ENCODE measurements around the gene PTPRD.

Gene PTPRD

GRCh38 chr9:8266861-8267260 lies 2345.9 kb downstream of the PTPRD start:
- no peak overlapping the region for H3K9ac ChIP-seq (ENCODE audit: low read length)
- no peaks in the 10 kb centered on the region for H3K9me3 ChIP-seq (ENCODE audit: control insufficient read depth, low read depth, low read length)
- H3K4me1 ChIP-seq (ENCODE audit: control insufficient read depth, low read depth, low read length): peaks cover 9% of the 10 kb centered on the region
- H3K4me3 ChIP-seq (ENCODE audit: low read length): no peak overlapping the region
- H3K27me3 ChIP-seq (ENCODE audit: control insufficient read depth, insufficient read depth, low read length): no peaks in the 10 kb centered on the region
- H3K27ac ChIP-seq (ENCODE audit: low read length): no peak overlapping the region
- H3K36me3 ChIP-seq (ENCODE audit: control insufficient read depth, low read depth, low read length): no peaks in the 10 kb centered on the region

- no peaks in the 10 kb centered on the region for H3K27me3 ChIP-seq (ENCODE audit: control insufficient read depth, insufficient read depth, low read length)
- no peaks in the 10 kb centered on the region for H3K9me3 ChIP-seq (ENCODE audit: control insufficient read depth, low read depth, low read length)
- H3K27ac ChIP-seq (ENCODE audit: low read length): no peak overlapping the region
- no peak overlapping the region for H3K9ac ChIP-seq (ENCODE audit: low read length)
- H3K4me1 ChIP-seq (ENCODE audit: control insufficient read depth, low read depth, low read length): peaks cover 9% of the 10 kb centered on the region
- H3K36me3 ChIP-seq (ENCODE audit: control insufficient read depth, low read depth, low read length): no peaks in the 10 kb centered on the region
- H3K4me3 ChIP-seq (ENCODE audit: low read length): no peak overlapping the region
These were observed 2347.5 kb downstream of the PTPRD start for GRCh38 chr9:8265281-8265680.
